GM23338 (cell line): ENCODE results near the gene ACOD1. TPM values are rescaled to one million over a fixed set of nuclear protein-coding genes. Genes with fewer than 3 reads are reported as not detected.

Experiments used
- ATAC-seq: fragments of 200-7000 bp; cut with Tn5 transposase; 3 replicates; pipeline ENCODE4 v1.9.1; 2020
- DNase-seq: peaks from one replicate; pipeline ENCODE4 v3.0.0-alpha.2; 2015; ENCODE audit warnings: low spot score
- H2AFZ ChIP-seq: fragments of 200-600 bp; sonication (generic); 2 replicates; pipeline ENCODE4 v1.8.0; 2016; ENCODE audit warnings: antibody characterized with exemption, mild to moderate bottlenecking, moderate library complexity
- H3F3A ChIP-seq: fragments of 200-600 bp; sonication (generic); replicated peaks from 2 replicates; pipeline ENCODE4 v1.8.0; 2017; ENCODE audit warnings: antibody characterized with exemption, mixed run types, low read depth
- H3K27ac ChIP-seq: fragments of 200-600 bp; sonication (generic); 2 replicates; pipeline ENCODE4 v1.6.1; 2016; ENCODE audit warnings: low read depth
- H3K27me3 ChIP-seq: fragments of 200-600 bp; sonication (generic); 2 replicates; pipeline ENCODE4 v1.8.0; 2016; ENCODE audit warnings: mild to moderate bottlenecking, mixed run types, moderate library complexity; ENCODE audit not compliant: insufficient read depth
- H3K36me3 ChIP-seq: fragments of 200-600 bp; sonication (generic); 2 replicates; pipeline ENCODE4 v1.8.0; 2016; ENCODE audit warnings: mild to moderate bottlenecking; ENCODE audit not compliant: insufficient read depth
- H3K4me1 ChIP-seq: fragments of 200-600 bp; sonication (generic); 2 replicates; pipeline ENCODE4 v1.8.0; 2016; ENCODE audit warnings: mild to moderate bottlenecking, moderate library complexity; ENCODE audit not compliant: insufficient read depth
- H3K4me2 ChIP-seq: fragments of 200-600 bp; sonication (generic); 2 replicates; pipeline ENCODE4 v1.7.1; 2017; ENCODE audit warnings: mixed run types
- H3K4me3 ChIP-seq: fragments of 200-600 bp; sonication (generic); 2 replicates; pipeline ENCODE4 v1.6.1; 2016; ENCODE audit warnings: mixed run types
- H3K79me2 ChIP-seq: fragments of 200-600 bp; sonication (generic); replicated peaks from 2 replicates; pipeline ENCODE4 v1.8.0; 2017; ENCODE audit warnings: mild to moderate bottlenecking; ENCODE audit not compliant: insufficient read depth
- H3K9me2 ChIP-seq: fragments of 200-600 bp; sonication (generic); 2 replicates; pipeline ENCODE4 v1.8.0; 2017; ENCODE audit not compliant: insufficient read depth
- H4K20me1 ChIP-seq: fragments of 200-600 bp; sonication (generic); replicated peaks from 2 replicates; pipeline ENCODE4 v1.8.0; 2017; ENCODE audit warnings: mild to moderate bottlenecking; ENCODE audit not compliant: insufficient read depth
- H3K27ac Mint-ChIP-seq: 2 replicates; pipeline ENCODE4 v1.8.0; 2020; ENCODE audit warnings: inconsistent platforms, mild to moderate bottlenecking, moderate library complexity, mixed read lengths
- H3K27me3 Mint-ChIP-seq: 3 replicates; pipeline ENCODE4 v1.8.0; 2022; ENCODE audit warnings: low read depth, mild to moderate bottlenecking, moderate library complexity, mixed read lengths, inconsistent platforms; ENCODE audit not compliant: insufficient read depth, poor library complexity
- H3K36me3 Mint-ChIP-seq: 3 replicates; pipeline ENCODE4 v1.8.0; 2021; ENCODE audit warnings: low read depth, mild to moderate bottlenecking, inconsistent platforms, moderate library complexity, mixed read lengths
- H3K4me1 Mint-ChIP-seq: 3 replicates; pipeline ENCODE4 v1.8.0; 2020; ENCODE audit warnings: mild to moderate bottlenecking, inconsistent platforms, mixed read lengths
- H3K4me3 Mint-ChIP-seq: 3 replicates; pipeline ENCODE4 v1.8.0; 2021; ENCODE audit warnings: moderate library complexity, mild to moderate bottlenecking, inconsistent platforms, mixed read lengths
- H3K9me3 Mint-ChIP-seq: 3 replicates; pipeline ENCODE4 v1.8.0; 2020; ENCODE audit warnings: moderate library complexity, mild to moderate bottlenecking, inconsistent platforms, mixed read lengths
- EZH2phosphoT487 ChIP-seq: fragments of 200-600 bp; sonication (generic); IDR thresholded peaks from one replicate; pipeline ENCODE4 v1.8.1; 2018; ENCODE audit warnings: antibody characterized with exemption; ENCODE audit not compliant: unreplicated experiment
- ZNF331 ChIP-seq: fragments of 250-450 bp; sonication (Bioruptor Pico); IDR thresholded peaks from 2 replicates; pipeline ENCODE4 v1.5.0; 2020; ENCODE audit warnings: low read depth, mild to moderate bottlenecking, moderate library complexity
- polyA plus RNA-seq: library from polyadenylated mRNA; unstranded; fragments of >200 nt; fragmentation: Nextera tagmentation; extraction: Ambion mirVana; gene quantifications from 2 replicates; pipeline ENCODE4 v1.2.1, GENCODE V29; 2016
- total RNA-seq: library from RNA; depleted of rRNA; stranded (reverse); fragments of >200 nt; shearing (Covaris generic); gene quantifications from 2 replicates; pipeline ENCODE4 v1.2.3, GENCODE V29; 2014
- TF ChIP-seq, protein P1 (sequence below): IDR thresholded peaks from one replicate; pipeline ENCODE4 v1.6.1; 2018; ENCODE audit warnings: antibody characterized with exemption; ENCODE audit not compliant: unreplicated experiment
- TF ChIP-seq, protein P2 (sequence below), 2 experiments: fragments of 200-600 bp in 1 of 2; sonication (generic) in 1 of 2; conservative IDR thresholded peaks; 2 replicates each; pipeline versions ENCODE4 v1.5.1 to v1.6.1; 2016 to 2017; ENCODE audit warnings: antibody characterized with exemption in 2 of 2, low read depth in 2 of 2, mild to moderate bottlenecking in 2 of 2, moderate library complexity in 1 of 2

The ACOD1 gene
- total and polyA plus RNA-seq, 2 experiments from 2014 or later: not detected

DNA sequence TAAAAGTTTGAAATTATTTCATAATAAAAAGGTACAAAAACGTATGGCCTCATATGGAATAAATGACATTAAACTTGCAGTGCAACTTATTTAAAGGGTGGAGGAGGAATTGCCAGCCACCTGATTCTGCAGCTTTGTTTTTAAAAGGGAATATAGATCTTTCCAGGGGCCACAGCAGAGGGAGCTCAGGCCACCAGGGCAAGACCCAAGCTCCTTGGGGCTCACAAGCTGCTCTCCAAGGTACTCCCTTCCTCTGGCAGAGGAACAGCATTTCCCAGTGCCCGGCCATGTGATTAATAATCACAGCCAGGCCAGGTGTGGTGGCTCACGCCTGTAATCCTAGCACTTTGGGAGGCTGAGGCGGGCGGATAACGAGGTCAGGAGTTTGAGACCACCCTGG is 6.2 kb downstream of the ACOD1 start:
- no peaks in the 10 kb centered on the region for H3F3A ChIP-seq
- DNase-seq (peak; percentile 26), ATAC-seq (peak; percentile 69)
- no peak overlapping the region for H3K27ac ChIP-seq
- H3K4me1 Mint-ChIP-seq: no peaks in the 10 kb centered on the region
- H3K9me3 Mint-ChIP-seq: peaks cover 28% of the 10 kb centered on the region
- H4K20me1 ChIP-seq: no peaks in the 10 kb centered on the region
- H3K4me1 ChIP-seq: no peaks in the 10 kb centered on the region
- peaks cover 15% of the 10 kb centered on the region; the same call in 2 of the 3 replicates for H3K36me3 Mint-ChIP-seq
- no peaks in the 10 kb centered on the region for H3K27me3 ChIP-seq
- TF ChIP-seq EZH2phosphoT487: no peak
- no peak for TF ChIP-seq ZNF331 (CRISPR knock-in tag)
- TF ChIP-seq, protein P1, sequence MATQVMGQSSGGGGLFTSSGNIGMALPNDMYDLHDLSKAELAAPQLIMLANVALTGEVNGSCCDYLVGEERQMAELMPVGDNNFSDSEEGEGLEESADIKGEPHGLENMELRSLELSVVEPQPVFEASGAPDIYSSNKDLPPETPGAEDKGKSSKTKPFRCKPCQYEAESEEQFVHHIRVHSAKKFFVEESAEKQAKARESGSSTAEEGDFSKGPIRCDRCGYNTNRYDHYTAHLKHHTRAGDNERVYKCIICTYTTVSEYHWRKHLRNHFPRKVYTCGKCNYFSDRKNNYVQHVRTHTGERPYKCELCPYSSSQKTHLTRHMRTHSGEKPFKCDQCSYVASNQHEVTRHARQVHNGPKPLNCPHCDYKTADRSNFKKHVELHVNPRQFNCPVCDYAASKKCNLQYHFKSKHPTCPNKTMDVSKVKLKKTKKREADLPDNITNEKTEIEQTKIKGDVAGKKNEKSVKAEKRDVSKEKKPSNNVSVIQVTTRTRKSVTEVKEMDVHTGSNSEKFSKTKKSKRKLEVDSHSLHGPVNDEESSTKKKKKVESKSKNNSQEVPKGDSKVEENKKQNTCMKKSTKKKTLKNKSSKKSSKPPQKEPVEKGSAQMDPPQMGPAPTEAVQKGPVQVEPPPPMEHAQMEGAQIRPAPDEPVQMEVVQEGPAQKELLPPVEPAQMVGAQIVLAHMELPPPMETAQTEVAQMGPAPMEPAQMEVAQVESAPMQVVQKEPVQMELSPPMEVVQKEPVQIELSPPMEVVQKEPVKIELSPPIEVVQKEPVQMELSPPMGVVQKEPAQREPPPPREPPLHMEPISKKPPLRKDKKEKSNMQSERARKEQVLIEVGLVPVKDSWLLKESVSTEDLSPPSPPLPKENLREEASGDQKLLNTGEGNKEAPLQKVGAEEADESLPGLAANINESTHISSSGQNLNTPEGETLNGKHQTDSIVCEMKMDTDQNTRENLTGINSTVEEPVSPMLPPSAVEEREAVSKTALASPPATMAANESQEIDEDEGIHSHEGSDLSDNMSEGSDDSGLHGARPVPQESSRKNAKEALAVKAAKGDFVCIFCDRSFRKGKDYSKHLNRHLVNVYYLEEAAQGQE: peak; percentile 72
- H3K9me2 ChIP-seq: no peaks in the 10 kb centered on the region
- H3K36me3 ChIP-seq: peaks cover 9% of the 10 kb centered on the region
- H2AFZ ChIP-seq: no peak overlapping the region
- H3K27ac Mint-ChIP-seq: no peak overlapping the region
- H3K79me2 ChIP-seq: no peaks in the 10 kb centered on the region
- H3K27me3 Mint-ChIP-seq: peaks cover 4% of the 10 kb centered on the region
- no peak overlapping the region for H3K4me3 ChIP-seq
- no peak overlapping the region for H3K4me2 ChIP-seq
- no peak overlapping the region for H3K4me3 Mint-ChIP-seq

DNA sequence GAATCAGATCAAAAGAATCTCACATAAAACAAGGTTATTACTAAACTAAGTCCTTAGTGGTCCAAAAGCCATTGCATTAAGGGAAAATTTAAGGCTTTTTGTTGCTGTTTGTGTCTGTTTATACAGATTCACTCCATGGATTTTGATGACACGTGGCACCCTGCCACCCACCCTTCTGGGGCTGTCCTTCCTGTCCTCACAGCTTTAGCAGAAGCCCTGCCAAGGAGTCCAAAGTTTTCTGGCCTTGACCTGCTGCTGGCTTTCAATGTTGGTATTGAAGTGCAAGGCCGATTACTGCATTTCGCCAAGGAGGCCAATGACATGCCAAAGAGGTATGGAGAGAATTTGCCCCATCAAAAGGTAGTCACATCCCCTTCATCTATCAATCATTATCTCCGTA is 6.9 kb downstream of the ACOD1 start:
- peaks cover 9% of the 10 kb centered on the region for H3K36me3 ChIP-seq
- DNase-seq: no peak

More for the DNA sequence above, 6.9 kb downstream of the ACOD1 start:
- no peaks in the 10 kb centered on the region for H3K27me3 ChIP-seq
- no peaks in the 10 kb centered on the region for H3K9me2 ChIP-seq
- no peak for ATAC-seq
- H3K27ac Mint-ChIP-seq: no peak overlapping the region
- no peak overlapping the region for H3K4me2 ChIP-seq
- no peaks in the 10 kb centered on the region for H3K4me1 Mint-ChIP-seq
- no peak overlapping the region for H3K4me3 Mint-ChIP-seq
- H3K79me2 ChIP-seq: no peaks in the 10 kb centered on the region
- H3K36me3 Mint-ChIP-seq: peaks cover 17% of the 10 kb centered on the region
- no peaks in the 10 kb centered on the region for H3K27me3 Mint-ChIP-seq
- no peaks in the 10 kb centered on the region for H4K20me1 ChIP-seq
- no peaks in the 10 kb centered on the region for H3K4me1 ChIP-seq
- H3K4me3 ChIP-seq: no peak overlapping the region
- H2AFZ ChIP-seq: no peak overlapping the region
- H3K27ac ChIP-seq: no peak overlapping the region
- TF ChIP-seq, protein P2, sequence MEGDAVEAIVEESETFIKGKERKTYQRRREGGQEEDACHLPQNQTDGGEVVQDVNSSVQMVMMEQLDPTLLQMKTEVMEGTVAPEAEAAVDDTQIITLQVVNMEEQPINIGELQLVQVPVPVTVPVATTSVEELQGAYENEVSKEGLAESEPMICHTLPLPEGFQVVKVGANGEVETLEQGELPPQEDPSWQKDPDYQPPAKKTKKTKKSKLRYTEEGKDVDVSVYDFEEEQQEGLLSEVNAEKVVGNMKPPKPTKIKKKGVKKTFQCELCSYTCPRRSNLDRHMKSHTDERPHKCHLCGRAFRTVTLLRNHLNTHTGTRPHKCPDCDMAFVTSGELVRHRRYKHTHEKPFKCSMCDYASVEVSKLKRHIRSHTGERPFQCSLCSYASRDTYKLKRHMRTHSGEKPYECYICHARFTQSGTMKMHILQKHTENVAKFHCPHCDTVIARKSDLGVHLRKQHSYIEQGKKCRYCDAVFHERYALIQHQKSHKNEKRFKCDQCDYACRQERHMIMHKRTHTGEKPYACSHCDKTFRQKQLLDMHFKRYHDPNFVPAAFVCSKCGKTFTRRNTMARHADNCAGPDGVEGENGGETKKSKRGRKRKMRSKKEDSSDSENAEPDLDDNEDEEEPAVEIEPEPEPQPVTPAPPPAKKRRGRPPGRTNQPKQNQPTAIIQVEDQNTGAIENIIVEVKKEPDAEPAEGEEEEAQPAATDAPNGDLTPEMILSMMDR (conservative IDR thresholded peaks at IDR 0.05; ENCODE audit: low read depth in 2 of 2): no peak
- H3F3A ChIP-seq: no peaks in the 10 kb centered on the region
- peaks cover 35% of the 10 kb centered on the region for H3K9me3 Mint-ChIP-seq
